ENCODE data around the gene SZT2.

GRCh38 chr1:43382027-43382779 is 7.5 kb upstream of the SZT2 start:
- no peak for TF ChIP-seq POU6F1 (CRISPR knock-in tag; IDR thresholded peaks at IDR 0.05; ENCODE audit: borderline replicate concordance, low read depth)
- TF ChIP-seq CSDC2 (CRISPR knock-in tag; IDR thresholded peaks at IDR 0.05), result no peak
- TF ChIP-seq ZC3H10 (CRISPR knock-in tag; IDR thresholded peaks at IDR 0.05), result no peak
- no peak for TF ChIP-seq BACH2 (CRISPR knock-in tag; IDR thresholded peaks at IDR 0.05; ENCODE audit: borderline replicate concordance)
- TF ChIP-seq ZFP3 (CRISPR knock-in tag; IDR thresholded peaks at IDR 0.05), result no peak
- TF ChIP-seq ARNTL (CRISPR knock-in tag; IDR thresholded peaks at IDR 0.05; ENCODE audit: borderline replicate concordance, low read depth), result no peak
- no peak for TF ChIP-seq TCF4 (CRISPR knock-in tag; IDR thresholded peaks at IDR 0.05; ENCODE audit: borderline replicate concordance)
- TF ChIP-seq TSHZ2 (CRISPR knock-in tag; IDR thresholded peaks at IDR 0.05), result no peak
- TF ChIP-seq PATZ1 (CRISPR knock-in tag; IDR thresholded peaks at IDR 0.05; ENCODE audit: borderline replicate concordance), result no peak
- TF ChIP-seq OSR1 (CRISPR knock-in tag; IDR thresholded peaks at IDR 0.05), result no peak
